Gastrocnemius medialis (tissue), 4 donors: Measurements from ENCODE around the gene COX5A.

Experiments used
- CTCF ChIP-seq, 5 experiments: fragments of 450-650 bp in 3 of 5; fragments of 200-600 bp in 2 of 5; sonication (generic) in 2 of 5; IDR thresholded peaks in 4 of 5; conservative IDR thresholded peaks in 1 of 5; 1 replicate in 4 of 5; 2 replicates in 1 of 5; pipeline ENCODE4 v1.5.1; 2016 to 2019; ENCODE audit warnings: antibody characterized with exemption in 5 of 5, mild to moderate bottlenecking in 3 of 5, moderate library complexity in 3 of 5
- POLR2A ChIP-seq, 2 donors: fragments of 450-650 bp; IDR thresholded peaks; one replicate each; pipeline ENCODE4 v1.6.1; 2017; ENCODE audit warnings: antibody characterized with exemption in 2 of 2, mild to moderate bottlenecking in 2 of 2, moderate library complexity in 2 of 2

GRCh38 chr15:74977599-74977998 is 39.7 kb upstream of the COX5A start:
- TF ChIP-seq CTCF (IDR thresholded peaks at IDR 0.05 in 4 of 5, conservative IDR thresholded peaks at IDR 0.05 in 1 of 5), result no peak
- TF ChIP-seq POLR2A (IDR thresholded peaks at IDR 0.05), result no peak
